ENCODE data around the gene NKX2-1.

NKX2-1 gene

GRCh38 chr14:36471431-36471830 lies 48.6 kb downstream of the NKX2-1 start:
- H3K4me3 ChIP-seq (ENCODE audit: low read length), result no peak overlapping the region
- no peak for DNase-seq (ENCODE audit: low read depth, low spot score)

- no peak overlapping the region for H3K4me3 ChIP-seq (ENCODE audit: low read length)
- DNase-seq (ENCODE audit: low read depth, low spot score), result no peak
Measured at GRCh38 chr14:36467332-36467731, 52.7 kb downstream of the NKX2-1 start.
